Measurements from ENCODE around the gene OTULINL. TPM values are rescaled to one million over a fixed set of nuclear protein-coding genes. Genes with fewer than 3 reads are reported as not detected.
A peak's percentile ranks its signal among the peaks of the same experiment; 100 is the strongest.
"Not testable (repeated sequence)": the region's sequence is repeated elsewhere in the genome, so short reads cannot be mapped to it uniquely, and the experiment has no call there.

The OTULINL gene
- 0.94 and 1.0 TPM in 2 replicates for total RNA-seq

DNA sequence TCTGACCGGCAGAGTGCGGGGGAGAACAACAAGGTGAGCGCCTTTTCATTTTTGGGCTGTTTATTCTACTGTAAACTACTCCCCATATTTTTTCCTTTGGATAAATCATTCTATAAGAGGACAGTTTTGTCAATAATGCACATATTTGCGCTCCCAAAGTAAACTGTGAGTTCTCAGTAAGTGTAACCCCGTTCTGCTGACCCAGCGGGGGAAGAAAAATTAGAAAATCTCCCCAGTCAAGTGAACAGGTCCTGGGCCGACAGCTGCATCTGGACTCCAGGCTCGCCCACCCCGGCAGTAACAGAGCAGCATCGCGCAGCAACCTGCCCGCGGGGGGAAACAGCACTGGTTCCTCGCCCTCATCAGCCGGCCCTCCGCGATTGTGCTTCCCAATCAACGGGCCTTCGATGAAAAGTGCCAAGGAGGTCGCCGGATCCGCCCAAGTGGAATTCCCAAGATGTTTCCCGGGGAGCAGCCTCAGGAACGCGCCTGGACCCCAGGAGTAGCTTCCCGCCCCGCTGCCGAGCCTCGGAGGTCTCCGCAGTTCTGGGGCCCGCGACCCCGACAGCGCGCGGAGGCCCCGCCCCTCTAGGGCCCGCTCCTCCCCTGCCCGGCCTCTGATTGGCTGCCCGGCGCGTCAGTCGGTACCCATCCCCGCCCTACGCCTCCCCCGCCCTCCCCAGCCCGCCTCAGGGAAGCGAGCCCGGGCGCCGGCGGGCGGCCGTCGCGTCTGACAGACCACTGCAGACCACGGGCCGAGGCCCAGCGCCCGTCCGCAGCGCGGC, at the start of gene OTULINL:
OTULINL (plus strand) TSS at position 687 of the 785 bp plus-strand sequence. CDS start 103 bp downstream, outside the sequence.
- no peak for DNase-seq (ENCODE audit: low read depth)

DNA sequence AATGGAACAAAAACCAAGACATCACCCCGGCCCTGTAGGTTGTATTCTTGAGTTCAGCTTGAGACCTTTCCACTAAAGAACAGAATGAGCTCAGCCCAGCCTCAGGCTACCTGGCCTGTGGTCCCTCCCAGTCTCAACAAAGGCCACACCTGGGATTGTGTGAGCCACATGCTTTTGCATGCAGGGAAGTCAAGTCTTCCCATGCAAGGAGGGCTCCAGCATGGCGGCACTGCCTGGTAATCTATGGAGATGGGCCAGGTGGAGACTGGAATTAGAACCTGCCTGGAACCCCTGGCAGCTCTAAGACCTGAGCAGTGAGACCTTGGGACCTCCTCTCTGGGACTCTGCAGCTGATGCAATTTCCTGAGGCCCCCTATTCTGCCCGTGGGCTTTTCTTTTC, 49.4 kb upstream of the OTULINL start:
- no peak for DNase-seq (ENCODE audit: low read depth)

DNA sequence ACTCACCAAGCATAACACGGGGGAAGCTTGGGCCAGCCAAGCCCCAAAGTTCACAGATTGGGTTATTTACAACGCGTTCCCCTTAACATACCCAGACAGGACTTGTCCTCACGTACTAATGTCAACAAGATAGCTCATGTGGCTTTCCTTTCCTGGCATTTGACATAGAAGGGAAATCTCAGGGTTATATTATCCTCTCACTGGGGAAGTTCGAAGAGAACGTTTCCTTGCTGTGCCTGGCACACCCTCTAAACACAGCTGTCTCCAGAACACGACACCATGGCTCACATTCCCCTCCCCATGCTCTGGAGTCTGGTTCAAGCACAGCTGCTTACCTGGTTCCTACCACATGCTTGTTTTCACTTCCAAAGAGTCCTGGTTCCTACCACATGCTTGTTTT, 46.8 kb upstream of the OTULINL start:
- DNase-seq (ENCODE audit: low read depth), result peak; percentile 32

DNA sequence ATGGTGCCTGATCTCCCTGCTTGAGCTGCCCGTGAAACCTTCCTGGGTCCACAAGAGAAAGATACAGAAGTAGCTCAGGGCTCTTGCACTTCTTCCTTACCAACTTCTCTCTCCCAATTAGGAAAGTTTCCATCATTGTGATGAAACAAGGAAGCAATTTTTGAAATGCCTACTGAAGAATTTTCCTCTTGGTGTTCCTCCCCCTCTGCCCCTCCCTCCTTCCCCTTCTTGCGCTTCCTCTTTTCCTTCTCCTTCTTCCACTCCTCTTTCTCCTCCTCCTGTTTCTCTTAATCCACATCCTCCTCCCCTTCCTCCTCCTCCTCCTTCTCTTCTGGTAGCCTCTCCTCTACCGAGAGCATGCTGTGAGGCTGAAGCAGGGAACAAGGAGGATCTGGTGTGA, 36.3 kb upstream of the OTULINL start:
- DNase-seq (ENCODE audit: low read depth), result no peak

DNA sequence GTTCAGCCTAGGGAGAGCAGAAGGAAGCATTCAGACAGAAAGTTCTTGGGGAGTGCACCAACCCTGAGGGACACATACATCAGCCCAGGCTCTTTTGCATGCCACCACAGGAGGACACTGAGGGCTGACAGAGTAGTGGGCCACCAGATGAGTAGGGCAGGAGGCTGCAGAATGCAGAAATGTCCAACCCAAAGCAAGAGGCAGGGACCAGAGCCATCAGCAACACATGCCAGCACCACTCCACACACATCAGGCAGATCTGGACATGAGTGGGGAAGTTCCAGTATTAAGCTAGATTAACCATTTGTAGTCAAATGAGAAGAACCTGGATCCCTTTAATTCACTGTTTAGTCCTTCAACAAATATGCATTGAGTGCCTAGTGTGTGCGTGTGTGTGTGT, 35.7 kb upstream of the OTULINL start:
- DNase-seq (ENCODE audit: low read depth), result no peak

DNA sequence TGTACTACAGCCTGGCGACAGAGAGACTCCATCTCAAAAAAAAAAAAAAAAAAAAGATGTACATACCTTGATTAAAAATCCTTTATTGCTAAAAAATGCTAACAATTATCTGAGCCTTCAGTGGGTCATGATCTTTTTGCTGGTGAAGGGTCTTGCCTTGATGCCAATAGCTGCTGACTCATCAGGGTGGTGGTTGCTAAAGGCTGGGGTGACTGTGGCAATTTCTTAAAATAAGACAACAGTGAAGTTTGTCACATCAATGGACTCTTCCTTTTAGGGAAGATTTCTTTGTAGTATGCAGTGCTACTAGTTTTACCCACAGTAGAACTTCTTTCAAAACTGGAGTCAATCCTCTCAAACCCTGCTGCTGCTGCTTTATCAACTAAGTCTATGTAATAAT, 33.9 kb upstream of the OTULINL start:
- DNase-seq (ENCODE audit: low read depth), result no peak

DNA sequence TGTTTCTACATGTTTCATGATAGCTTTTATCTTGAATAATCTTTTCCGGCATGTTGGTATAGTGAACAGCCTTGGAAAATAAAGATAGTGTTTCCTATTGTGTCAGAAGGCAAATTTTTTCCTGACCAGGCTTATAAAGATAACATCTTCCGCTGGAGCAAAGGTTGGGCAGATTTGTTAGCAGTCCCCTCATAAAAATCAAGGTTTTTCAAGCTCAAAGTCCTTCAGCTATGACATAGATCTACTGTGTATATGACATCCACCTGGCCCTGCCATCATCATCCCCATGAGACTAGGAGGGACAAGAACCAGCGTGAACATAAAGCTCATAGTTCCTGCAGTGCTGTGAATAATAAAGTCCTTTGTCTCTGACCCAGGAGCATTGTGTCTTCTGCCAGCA, 30.4 kb upstream of the OTULINL start:
- no peak for DNase-seq (ENCODE audit: low read depth)

DNA sequence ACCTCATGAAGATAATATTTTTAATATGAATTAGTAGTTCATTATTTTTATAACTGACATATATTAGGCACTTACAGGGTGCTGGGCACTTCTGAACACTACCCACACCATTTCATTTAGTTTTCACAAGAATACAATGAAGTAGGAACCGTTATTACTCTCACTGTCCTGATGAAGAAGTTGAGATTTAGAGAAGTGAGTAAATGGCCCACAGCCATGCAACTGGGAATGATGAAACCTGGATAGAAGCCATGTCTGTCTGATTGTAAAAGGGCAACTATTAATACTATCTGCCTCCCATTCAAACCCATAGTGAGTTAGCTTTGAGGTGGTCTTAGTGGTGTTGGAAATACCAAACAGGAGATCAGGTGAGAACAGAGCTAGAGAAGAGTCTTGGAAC, 29.6 kb upstream of the OTULINL start:
- DNase-seq (ENCODE audit: low read depth), result no peak

DNA sequence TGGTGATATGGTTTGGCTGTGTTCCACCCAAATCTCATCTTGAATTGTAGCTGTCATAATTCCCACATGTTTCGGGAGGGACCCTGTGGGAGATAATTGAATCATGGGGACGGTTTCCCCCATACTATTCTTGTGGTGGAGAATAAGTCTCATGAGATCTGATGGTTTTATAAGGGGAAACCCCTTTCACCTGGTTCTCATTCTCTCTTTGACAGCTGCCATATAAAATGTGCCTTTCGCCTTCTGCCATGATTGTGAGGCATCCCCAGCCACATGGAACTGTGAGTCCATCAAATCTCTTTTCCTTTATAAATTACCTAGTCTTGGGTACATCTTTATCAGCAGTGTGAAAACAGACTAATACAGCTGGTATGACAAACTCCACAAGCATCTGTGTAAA, 27.3 kb upstream of the OTULINL start:
- DNase-seq (ENCODE audit: low read depth), result not testable (repeated sequence)

DNA sequence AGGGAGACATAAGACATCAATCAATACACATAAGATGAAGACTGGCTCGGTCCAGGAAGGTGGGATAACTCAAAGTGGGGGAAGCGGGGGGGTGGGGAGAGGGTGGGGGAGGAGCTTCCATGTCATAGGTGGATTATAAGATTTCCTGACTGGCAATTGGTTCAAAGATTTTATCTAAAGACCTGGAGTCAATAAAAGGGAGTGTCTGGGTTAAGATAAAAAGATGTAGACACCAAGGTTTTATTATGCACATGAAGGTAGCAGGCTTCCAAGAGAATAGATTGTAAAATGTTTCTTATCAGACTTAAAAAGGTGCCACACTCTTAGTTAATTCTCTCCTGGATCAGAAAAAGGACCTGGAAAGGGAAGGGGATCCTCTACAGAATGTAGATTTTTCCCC, 25.6 kb upstream of the OTULINL start:
- DNase-seq (ENCODE audit: low read depth), result no peak

DNA sequence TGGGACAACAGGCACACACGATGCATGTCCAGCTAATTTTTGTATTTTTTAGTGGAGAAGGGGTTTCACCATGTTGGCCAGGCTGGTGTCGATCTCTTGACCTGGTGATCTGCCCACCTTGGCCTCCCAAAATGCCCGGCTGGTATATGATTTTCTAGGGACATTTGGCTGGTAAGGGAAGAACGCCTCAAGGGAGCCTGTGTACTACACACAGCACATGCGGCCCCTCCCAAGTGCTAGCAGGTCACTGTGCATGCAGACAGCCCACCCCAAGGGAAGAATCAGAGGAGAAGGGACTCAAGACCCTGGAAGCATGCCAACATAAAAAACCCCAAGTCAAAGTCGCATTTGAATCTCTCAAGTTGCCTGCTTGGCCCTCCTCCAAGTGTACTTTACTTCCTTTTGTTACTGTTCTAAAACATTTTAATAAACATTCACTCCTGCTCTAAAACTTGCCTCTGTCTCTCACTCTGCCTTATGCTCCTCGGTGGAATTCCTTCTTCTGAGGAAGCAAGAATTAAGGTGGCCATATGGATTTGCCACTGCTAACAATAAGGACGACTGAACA, 24.3 kb upstream of the OTULINL start:
- DNase-seq (ENCODE audit: low read depth), result no peak

DNA sequence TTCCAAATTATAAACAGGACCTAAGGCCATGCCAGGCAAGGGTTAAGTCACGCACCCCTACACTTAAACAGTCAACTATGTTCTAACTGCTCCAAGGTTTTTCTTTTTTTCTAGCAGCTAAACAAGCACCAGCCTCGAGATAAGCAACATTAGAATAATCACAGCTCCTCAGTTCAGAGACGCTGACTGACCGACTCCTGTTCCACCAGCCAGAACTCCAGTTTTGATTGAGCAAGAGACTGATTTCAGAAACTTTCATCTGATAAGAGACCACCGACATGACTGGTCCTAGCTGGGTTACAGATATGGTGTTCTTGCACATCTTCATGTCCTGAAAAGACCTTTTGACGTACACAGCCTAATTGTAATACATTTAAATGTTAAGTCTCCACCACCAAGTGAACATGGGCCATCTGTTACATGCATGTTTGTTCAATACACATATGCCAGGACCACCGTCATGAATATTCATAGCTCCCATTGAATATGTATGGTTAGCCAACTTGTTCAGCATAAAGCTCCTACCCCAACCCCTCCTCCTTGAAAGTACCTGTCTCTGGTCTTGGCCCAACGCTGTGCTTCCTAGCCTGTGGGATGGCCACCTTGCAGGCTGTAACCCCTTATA, 23.7 kb upstream of the OTULINL start:
- no peak for DNase-seq (ENCODE audit: low read depth)

DNA sequence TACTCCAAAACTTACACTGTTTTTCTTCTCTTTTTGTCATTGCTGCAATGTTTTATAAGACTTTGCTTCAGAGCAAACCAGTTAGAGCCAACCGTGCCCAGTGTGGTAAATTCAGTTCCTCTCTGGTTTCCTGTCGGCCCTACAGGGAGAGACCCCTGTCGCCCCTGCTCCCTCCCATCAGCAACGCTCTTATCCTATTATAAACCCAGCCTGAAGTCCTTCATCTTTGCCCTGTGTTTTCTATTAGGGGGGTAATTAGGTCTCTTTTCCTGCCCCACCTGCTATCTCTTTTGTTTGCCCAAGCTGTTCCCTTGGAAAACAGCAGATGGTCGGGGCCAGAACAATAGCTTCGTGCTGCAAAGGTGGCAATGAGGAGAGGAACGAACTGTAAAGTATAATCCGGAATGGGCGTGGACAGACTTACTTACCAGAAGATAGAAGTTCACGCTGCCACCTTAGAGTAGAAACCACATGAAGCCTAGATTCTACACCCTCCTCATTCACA, 21.4 kb upstream of the OTULINL start:
- DNase-seq (ENCODE audit: low read depth), result no peak

DNA sequence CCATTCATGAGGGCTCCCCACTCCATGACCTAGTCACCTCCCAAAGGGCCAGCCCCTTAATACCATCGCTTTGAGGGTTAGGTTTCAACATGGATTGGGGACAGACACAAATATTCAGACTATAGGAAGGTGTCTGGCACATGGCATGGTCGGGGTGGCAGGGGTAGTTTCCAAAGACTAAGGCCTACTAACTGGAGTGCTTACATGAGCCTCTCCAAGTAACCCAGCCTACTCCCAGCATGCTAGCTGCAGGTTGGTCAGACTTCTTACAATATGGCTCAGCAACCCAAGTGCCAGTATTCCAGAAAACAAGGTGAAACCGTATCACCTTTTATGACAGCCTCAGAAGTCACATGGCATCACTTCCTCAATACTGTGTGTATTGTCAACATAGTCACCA, 19.9 kb upstream of the OTULINL start:
- DNase-seq (ENCODE audit: low read depth), result no peak

DNA sequence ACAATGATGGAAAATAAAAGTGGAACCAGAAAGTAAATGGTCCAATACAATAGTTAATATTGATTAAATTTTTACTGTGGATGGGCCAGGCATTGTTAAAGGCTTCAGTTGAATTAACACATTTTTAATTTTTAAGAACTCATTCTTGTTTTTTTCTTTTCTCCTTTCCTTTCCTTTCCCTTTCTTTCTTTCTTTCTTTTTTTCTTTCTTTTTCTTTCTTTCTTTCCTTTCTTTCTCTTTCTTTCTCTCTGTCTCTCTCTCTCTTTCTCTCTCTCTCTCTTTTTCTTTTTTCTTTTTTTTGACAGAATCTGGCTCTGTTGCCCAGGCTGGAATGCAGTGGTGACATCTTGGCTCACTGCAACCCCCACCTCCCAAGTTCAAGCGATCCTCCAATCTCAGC, 13.3 kb upstream of the OTULINL start:
- no peak for DNase-seq (ENCODE audit: low read depth)

DNA sequence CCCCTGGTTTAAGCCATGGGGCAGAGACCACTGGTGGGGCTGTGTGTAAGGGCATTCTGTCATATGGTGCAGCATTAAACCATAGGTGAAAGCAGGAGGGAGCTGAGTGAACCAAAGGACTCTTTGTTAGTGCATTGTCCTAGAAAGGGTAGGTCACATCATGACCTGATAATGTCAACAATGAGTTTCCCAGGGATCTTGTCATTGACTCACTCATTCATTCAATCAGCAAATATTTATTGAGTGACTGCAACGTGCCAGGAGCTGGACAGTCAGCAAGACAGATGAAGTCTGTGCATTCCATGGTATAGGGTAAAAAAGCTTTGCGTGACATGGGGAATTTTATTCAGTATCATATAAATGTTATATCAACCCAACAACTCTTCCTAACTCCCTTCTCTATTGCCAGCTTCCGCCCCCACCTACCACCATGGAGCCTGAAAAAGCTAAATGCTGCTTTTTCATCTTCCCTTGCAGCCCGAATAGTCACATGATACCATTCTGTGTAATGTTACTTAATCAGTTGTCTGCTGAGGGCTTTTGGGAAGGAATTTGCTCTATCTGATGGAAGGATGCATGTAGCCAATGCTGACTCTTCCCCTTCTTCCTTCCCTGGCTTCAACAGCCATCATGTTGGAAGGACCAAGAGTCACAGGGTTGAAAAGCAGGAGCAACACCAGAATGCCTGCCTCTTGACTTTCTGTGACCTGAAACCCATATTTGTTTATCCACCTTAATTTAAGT, 11.5 kb upstream of the OTULINL start:
- no peak for DNase-seq (ENCODE audit: low read depth)

DNA sequence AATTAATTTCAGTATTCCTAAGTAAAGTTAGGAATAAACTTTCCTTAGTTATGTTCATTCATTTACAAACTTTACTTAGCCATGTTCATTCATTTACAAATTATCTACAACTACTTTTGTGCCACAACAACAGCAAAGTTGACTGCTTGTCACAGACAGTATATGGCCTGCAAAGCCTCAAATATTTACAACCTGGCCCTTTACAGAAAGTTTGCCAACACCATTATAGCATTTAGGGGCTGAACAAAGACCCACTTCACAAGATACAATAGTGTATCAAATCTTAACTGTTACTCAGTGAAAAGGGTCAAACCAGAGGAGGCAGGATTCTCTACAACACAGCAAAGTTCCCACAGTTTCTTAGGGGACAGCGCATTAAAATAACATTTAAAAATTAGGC, 9.7 kb upstream of the OTULINL start:
- DNase-seq (ENCODE audit: low read depth), result no peak

DNA sequence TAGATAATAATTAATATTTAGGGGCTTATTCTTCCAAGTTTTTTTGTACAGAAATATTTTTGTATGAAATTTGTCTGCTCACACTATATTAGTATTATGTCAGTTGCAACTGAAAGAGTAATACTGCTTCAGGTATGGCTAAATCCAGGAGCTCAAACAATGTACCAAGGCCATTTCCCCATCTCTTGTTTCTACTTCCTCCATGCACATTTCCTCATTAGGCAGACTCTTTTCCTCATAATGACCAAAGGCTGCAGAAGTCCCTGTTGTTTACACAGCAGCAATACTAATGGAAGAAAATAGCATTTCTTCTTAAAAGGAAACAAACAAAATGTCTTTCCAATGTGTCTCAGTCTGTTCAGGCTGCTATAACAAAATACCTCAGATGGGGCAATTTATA, 9.2 kb upstream of the OTULINL start:
- no peak for DNase-seq (ENCODE audit: low read depth)

DNA sequence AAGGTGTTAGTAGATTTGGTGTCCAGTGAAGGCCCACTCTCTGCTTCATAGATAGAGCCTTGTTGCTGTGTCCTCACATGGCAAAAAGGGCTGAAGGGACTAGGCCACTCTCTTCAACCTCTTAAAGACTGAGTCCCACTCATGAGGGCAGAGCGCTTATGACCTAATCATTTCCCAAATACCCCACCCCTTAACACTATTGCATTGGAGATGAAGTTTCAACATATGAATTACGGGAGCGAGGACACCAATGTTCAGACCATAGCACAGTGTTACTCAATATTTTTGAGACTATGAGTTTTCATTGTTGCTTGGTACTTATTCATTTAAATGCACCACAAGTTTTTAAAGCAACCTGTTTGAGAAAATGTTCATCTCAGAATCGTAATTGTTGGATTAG, 8.8 kb upstream of the OTULINL start:
- DNase-seq (ENCODE audit: low read depth), result no peak

DNA sequence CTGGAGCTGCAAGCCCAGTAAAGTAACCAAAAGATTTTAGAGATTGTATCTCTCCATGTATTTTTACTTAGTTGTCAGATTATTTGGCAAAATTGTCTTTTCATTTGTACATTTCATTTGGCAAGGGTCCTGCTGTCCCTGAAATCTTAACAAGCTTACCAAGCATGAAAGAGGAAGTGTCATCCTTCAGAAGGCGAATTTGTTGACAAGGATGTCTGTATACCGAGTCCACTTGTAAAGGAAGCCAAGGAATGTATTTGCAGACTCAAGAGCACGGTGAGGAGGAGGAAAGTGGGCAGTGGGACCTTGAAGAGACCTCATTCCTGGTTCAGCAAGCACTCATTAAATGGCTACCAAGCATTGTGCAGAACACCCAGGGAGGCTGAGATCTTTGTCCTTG, 7.5 kb upstream of the OTULINL start:
- DNase-seq (ENCODE audit: low read depth), result no peak

DNA sequence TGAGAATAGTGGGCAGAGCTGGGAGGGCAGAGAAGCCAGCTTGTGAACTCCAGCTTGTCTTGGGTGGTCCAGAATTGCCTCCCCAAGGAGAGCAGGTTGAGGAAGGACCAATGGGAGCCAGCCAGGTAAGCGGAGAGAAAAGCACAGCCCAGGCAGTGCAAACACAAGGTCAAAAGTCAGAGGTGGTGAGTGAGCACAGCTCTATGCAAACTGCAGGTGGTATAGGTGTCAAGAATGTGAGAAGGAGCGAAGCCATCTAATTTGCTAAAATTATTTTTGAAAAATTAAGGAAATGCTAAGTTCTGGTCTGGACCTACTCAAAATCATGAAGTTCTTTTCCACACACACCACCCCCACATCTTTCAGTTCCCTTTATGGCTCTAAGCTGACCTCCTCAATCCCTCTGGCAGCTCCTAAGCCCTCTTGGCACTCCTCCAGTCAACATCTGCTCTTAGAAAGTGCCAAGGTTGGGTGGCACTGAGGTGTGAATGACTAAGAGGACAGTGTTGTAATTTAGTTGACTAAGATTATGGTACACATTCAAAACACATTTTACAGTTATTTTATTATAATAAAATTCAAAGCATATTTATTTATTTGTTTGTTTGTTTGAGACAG, 6.6 kb upstream of the OTULINL start:
- peak; percentile 33 for DNase-seq (ENCODE audit: low read depth)

DNA sequence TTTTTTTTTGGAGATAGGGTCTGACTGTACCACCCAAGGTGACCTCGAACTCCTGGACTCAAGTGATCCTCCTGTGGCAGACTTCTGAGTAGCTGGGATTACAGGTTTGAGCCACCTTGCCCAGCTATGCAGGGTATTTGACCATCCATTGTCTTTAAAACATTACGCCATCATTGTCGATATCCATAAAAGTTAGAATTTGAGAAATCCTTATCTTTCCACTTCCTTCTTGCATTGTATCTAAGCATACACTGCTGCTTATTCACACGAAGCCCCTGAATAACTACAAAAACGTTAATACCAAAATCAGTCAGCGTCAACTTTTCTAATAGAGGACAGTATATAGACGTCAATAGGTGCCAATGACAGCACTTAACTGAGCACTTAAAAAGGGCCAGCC, 5.4 kb upstream of the OTULINL start:
- no peak for DNase-seq (ENCODE audit: low read depth)
